A549 (cell line): Measurements from ENCODE around the gene CD82. TPM values are rescaled to one million over a fixed set of nuclear protein-coding genes. Genes with fewer than 3 reads are reported as not detected.

Experiments used
- ATAC-seq, 2 experiments: fragments of 200-7000 bp in 1 of 2; fragments of >200 bp in 1 of 2; cut with Nextera tagmentation in 1 of 2; cut with Tn5 transposase in 1 of 2; 3 replicates each; pipeline versions ENCODE4 v1.8.0 to v1.9.1; 2018 to 2020; ENCODE audit warnings: mild to moderate bottlenecking in 1 of 2, moderate library complexity in 1 of 2
- CTCF ChIA-PET: fragments of 300-600 bp; sonication (Branson Sonifier 250); formaldehyde crosslinking; extraction: SDS; loops from one replicate; lab custom pipeline; 2021; ENCODE audit warnings: antibody characterized with exemption, inconsistent platforms; lab: Yijun Ruan, JAX
- POLR2A ChIA-PET: fragments of 350-600 bp; formaldehyde crosslinking; extraction: SDS; loops from one replicate; lab custom pipeline; 2021; ENCODE audit warnings: antibody characterized with exemption, inconsistent platforms; lab: Yijun Ruan, JAX
- DNase-seq, 2 experiments: peaks; one replicate each; pipeline versions ENCODE4 v3.0.0 to v3.0.0-alpha.2; 2011 to 2016; ENCODE audit warnings: low read depth in 1 of 2, low spot score in 1 of 2
- FAIRE-seq: peaks from 2 replicates; lab custom pipeline; 2011; peaks lifted over from hg19 to GRCh38; lab: Jason Lieb, UNC
- H3K27ac ChIP-seq, 2 experiments: fragments of >200 bp; sonication (Bioruptor Twin); formaldehyde crosslinking; 3 replicates each; pipeline ENCODE4 v1.5.1; 2016 to 2017
- H3K4me1 ChIP-seq: fragments of >200 bp; sonication (Bioruptor Twin); formaldehyde crosslinking; 3 replicates; pipeline ENCODE4 v1.6.1; 2016
- H3K4me2 ChIP-seq: fragments of >200 bp; sonication (Bioruptor Twin); formaldehyde crosslinking; 3 replicates; pipeline ENCODE4 v1.6.1; 2016
- H3K4me3 ChIP-seq: fragments of >200 bp; sonication (Bioruptor Twin); formaldehyde crosslinking; 3 replicates; pipeline ENCODE4 v1.5.1; 2016
- H3K9me3 ChIP-seq: fragments of >200 bp; sonication (Bioruptor Twin); formaldehyde crosslinking; 3 replicates; pipeline ENCODE4 v1.6.1; 2016
- ATOH8 ChIP-seq: fragments of 250-450 bp; sonication (Bioruptor Pico); IDR thresholded peaks from 2 replicates; pipeline ENCODE4 v1.5.0; 2020; ENCODE audit warnings: low read depth, mild to moderate bottlenecking, moderate library complexity
- CBX8 ChIP-seq: fragments of 200-600 bp; sonication (generic); IDR thresholded peaks from 2 replicates; pipeline ENCODE4 v1.6.1; 2016
- CHD2 ChIP-seq: fragments of 150-350 bp; IDR thresholded peaks from 2 replicates; pipeline ENCODE4 v1.6.1; 2014; ENCODE audit warnings: low read length; ENCODE audit not compliant: partially characterized antibody
- E2F6 ChIP-seq: IDR thresholded peaks from 2 replicates; pipeline ENCODE4 v1.6.1; 2012; ENCODE audit warnings: low read depth, borderline replicate concordance
- EHMT2 ChIP-seq: fragments of 200-600 bp; sonication (generic); IDR thresholded peaks from 2 replicates; pipeline ENCODE4 v1.6.1; 2016; ENCODE audit warnings: antibody characterized with exemption, low read depth, mild to moderate bottlenecking, moderate library complexity
- ELK1 ChIP-seq: fragments of 150-350 bp; IDR thresholded peaks from 2 replicates; pipeline ENCODE4 v1.6.1; 2014; ENCODE audit warnings: low read depth, mild to moderate bottlenecking, low read length
- EP300 ChIP-seq, 2 experiments: fragments of >200 bp; sonication (Bioruptor Twin); formaldehyde crosslinking; IDR thresholded peaks; 2 replicates in 1 of 2; 3 replicates in 1 of 2; pipeline ENCODE4 v1.6.1; 2016 to 2017
- FOXS1 ChIP-seq: fragments of 250-450 bp; sonication (Bioruptor Pico); IDR thresholded peaks from 2 replicates; pipeline ENCODE4 v1.5.0; 2020; ENCODE audit warnings: mild to moderate bottlenecking, moderate library complexity
- GATA3 ChIP-seq: IDR thresholded peaks from 2 replicates; pipeline ENCODE4 v1.6.1; 2012; ENCODE audit warnings: borderline replicate concordance
- HDAC2 ChIP-seq: fragments of 200-600 bp; sonication (generic); IDR thresholded peaks from 2 replicates; pipeline ENCODE4 v1.6.1; 2016
- HOXB13 ChIP-seq: fragments of 250-450 bp; sonication (Bioruptor Pico); IDR thresholded peaks from 2 replicates; pipeline ENCODE4 v1.5.0; 2020; ENCODE audit warnings: low read depth, mild to moderate bottlenecking, moderate library complexity
- JUN ChIP-seq, 2 experiments: fragments of >200 bp; sonication (Bioruptor Twin); formaldehyde crosslinking; IDR thresholded peaks; 2 replicates in 1 of 2; 3 replicates in 1 of 2; pipeline ENCODE4 v1.6.1; 2016 to 2017
- JUNB ChIP-seq: fragments of >200 bp; sonication (Bioruptor Twin); formaldehyde crosslinking; IDR thresholded peaks from 2 replicates; pipeline ENCODE4 v1.6.1; 2016
- KDM5A ChIP-seq: fragments of 200-600 bp; sonication (generic); IDR thresholded peaks from 2 replicates; pipeline ENCODE4 v1.6.1; 2016; ENCODE audit warnings: antibody characterized with exemption, mild to moderate bottlenecking
- MAZ ChIP-seq: fragments of 150-350 bp; IDR thresholded peaks from 2 replicates; pipeline ENCODE4 v1.6.1; 2014; ENCODE audit warnings: antibody characterized with exemption, low read depth, low read length, borderline replicate concordance
- NPAS2 ChIP-seq: fragments of 250-450 bp; sonication (Bioruptor Pico); IDR thresholded peaks from 2 replicates; pipeline ENCODE4 v1.8.0; 2022; ENCODE audit warnings: mild to moderate bottlenecking, moderate library complexity, borderline replicate concordance
- NR3C1 ChIP-seq: fragments of >200 bp; sonication (Bioruptor Twin); formaldehyde crosslinking; IDR thresholded peaks from 3 replicates; pipeline ENCODE4 v1.6.1; 2017
- PBX3 ChIP-seq: IDR thresholded peaks from 2 replicates; pipeline ENCODE4 v1.6.1; 2012
- POLR2AphosphoS2 ChIP-seq: conservative IDR thresholded peaks from 2 replicates; pipeline ENCODE4 v1.6.1; 2012; ENCODE audit warnings: low read length, improper control_type of control experiment, inconsistent platforms
- RAD21 ChIP-seq, 2 experiments: fragments of >200 bp in 1 of 2; sonication (Bioruptor Twin) in 1 of 2; formaldehyde crosslinking in 1 of 2; IDR thresholded peaks in 1 of 2; conservative IDR thresholded peaks in 1 of 2; 2 replicates in 1 of 2; 3 replicates in 1 of 2; pipeline ENCODE4 v1.6.1; 2012 to 2018; ENCODE audit warnings: inconsistent platforms in 1 of 2
- RCOR1 ChIP-seq: fragments of 150-350 bp; IDR thresholded peaks from 2 replicates; pipeline ENCODE4 v1.6.1; 2014; ENCODE audit warnings: antibody characterized with exemption, low read length, low read depth
- RFX5 ChIP-seq: fragments of 450-650 bp; IDR thresholded peaks from 2 replicates; pipeline ENCODE4 v1.7.1; 2014; ENCODE audit warnings: antibody characterized with exemption, mild to moderate bottlenecking, moderate library complexity
- SMC3 ChIP-seq: fragments of >200 bp; sonication (Bioruptor Twin); formaldehyde crosslinking; IDR thresholded peaks from 3 replicates; pipeline ENCODE4 v1.6.1; 2018; ENCODE audit warnings: inconsistent platforms
- SREBF2 ChIP-seq: fragments of 450-650 bp; IDR thresholded peaks from 2 replicates; pipeline ENCODE4 v1.6.1; 2014; ENCODE audit warnings: mild to moderate bottlenecking, moderate library complexity
- WGBS: methylation state at CpG from one replicate; pipeline ENCODE4 v1.1.6; 2017; ENCODE audit errors: missing lambda C conversion rate; 5-methylcytosine and 5-hydroxymethylcytosine counted together
- polyA plus RNA-seq, 4 experiments: library from polyadenylated mRNA; depleted of rRNA in 3 of 4; stranded (reverse); fragments of >200 nt; fragmentation: RNase III in 1 of 4; extraction: RNeasy Plus Mini Kit Qiagen cat#74134 plus additional on column Dnase treatment in 1 of 4; gene quantifications; 2 replicates in 3 of 4; 3 replicates in 1 of 4; pipeline ENCODE4 v1.2.3, GENCODE V29; 2011 to 2017

CD82 gene
- polyA plus RNA-seq, 2 of the 4 experiments (the other 2 are of a cell fraction) = 2.8 to 3.2 TPM

- FAIRE-seq = no peak
- Histone ChIP-seq H3K4me1 (no peaks in the 10 kb centered on the region), H3K27ac (no peak overlapping the region), H3K4me2 (no peak overlapping the region), H3K4me3 (no peak overlapping the region), H3K9me3 (no peaks in the 10 kb centered on the region)
- POLR2A ChIA-PET = no interaction called here
- CTCF ChIA-PET = interaction anchor here (1.0 to 1.4 kb wide), 3 partner anchors 34 to 257 kb away, joined by 3 to 4 read pairs (median 3); no protein-coding TSS in a partner anchor
- WGBS = 82% methylated on average over 10 of the region's 10 CpGs
- no peak for ATAC-seq
- no peak for DNase-seq
- TF ChIP-seq KDM5A (no peak), ATOH8 (CRISPR knock-in tag) (no peak), FOXS1 (CRISPR knock-in tag) (no peak), HOXB13 (CRISPR knock-in tag) (no peak), RCOR1 (no peak), HDAC2 (no peak), MAZ (no peak), JUN (IDR thresholded peaks at IDR 0.05) (no peak), POLR2AphosphoS2 (no peak), NR3C1 (no peak)
Measured at GRCh38 chr11:44654596-44654995, 89.1 kb downstream of the CD82 start.

- FAIRE-seq = no peak
- TF ChIP-seq EP300 (IDR thresholded peaks at IDR 0.05) (no peak), SREBF2 (no peak), GATA3 (no peak), RFX5 (no peak), E2F6 (no peak), EHMT2 (no peak), CHD2 (no peak), JUNB (no peak), JUN (IDR thresholded peaks at IDR 0.05) (no peak)
- TF ChIP-seq, all 56 proteins: peak for 0
- CTCF ChIA-PET = interaction anchor here (0.7 kb wide), 1 partner anchor 16 kb away, joined by 3 read pairs; no protein-coding TSS in a partner anchor
- H3K4me3 ChIP-seq = no peak overlapping the region
- ATAC-seq (no peak), DNase-seq (no peak)
- no peak overlapping the region for H3K4me2 ChIP-seq
- WGBS = 39% methylated on average over 5 of the region's 5 CpGs
- no peaks in the 10 kb centered on the region for H3K9me3 ChIP-seq
- no peaks in the 10 kb centered on the region for H3K4me1 ChIP-seq
- no peak overlapping the region for H3K27ac ChIP-seq
- POLR2A ChIA-PET = no interaction called here
Measured at GRCh38 chr11:44657836-44658505, 92.5 kb downstream of the CD82 start.

- FAIRE-seq = no peak
- no peaks in the 10 kb centered on the region for H3K9me3 ChIP-seq
- no peak overlapping the region for H3K4me3 ChIP-seq
- TF ChIP-seq RAD21 (conservative IDR thresholded peaks at IDR 0.05 in 1 of 2, IDR thresholded peaks at IDR 0.05 in 1 of 2) = peak in 1 of 2 experiments; percentile 39; a peak in 1 of 5 replicates
- TF ChIP-seq ELK1 = no peak
- TF ChIP-seq NPAS2 = no peak
- no peak for TF ChIP-seq CBX8
- no peak for TF ChIP-seq SREBF2
- no peak for TF ChIP-seq PBX3
- no peak for TF ChIP-seq HOXB13 (CRISPR knock-in tag)
- 0 out of 3 replicates have a peak, but pooled peaks have one; percentile 12 for TF ChIP-seq SMC3
- CTCF ChIA-PET = interaction anchor here (0.7 kb wide), 1 partner anchor 17 kb away, joined by 3 read pairs; no protein-coding TSS in a partner anchor
- POLR2A ChIA-PET = no interaction called here
- H3K27ac ChIP-seq = peak overlapping the region in 1 of 2 experiments; percentile 8; a peak in 1 of 6 replicates
- peak; percentile 18 to 23 for DNase-seq
- H3K4me1 ChIP-seq = no peaks in the 10 kb centered on the region
- 2% methylated on average over 3 of the region's 3 CpGs for WGBS
- no peak overlapping the region for H3K4me2 ChIP-seq
- peak in 1 of 2 experiments; percentile 72; a peak in 3 of 6 replicates for ATAC-seq
Measured at GRCh38 chr11:44658506-44658850, 93.0 kb downstream of the CD82 start.
